Measurements from ENCODE around the gene LAG3. TPM values are rescaled to one million over a fixed set of nuclear protein-coding genes. Genes with fewer than 3 reads are reported as not detected.

LAG3 gene
- total and polyA plus RNA-seq, 10 of the 15 experiments (the other 5 are each of a cell fraction or from before 2014, with no cell fraction given): 0.52 to 4.2 (median 1.0) TPM; not detected in 1

GRCh38 chr12:6823182-6824084 lies 51.1 kb downstream of the LAG3 start:
- POLR2A ChIA-PET: interaction anchor here (0.9 kb wide), 1 partner anchor 69 kb away, joined by 3 read pairs; no protein-coding TSS in a partner anchor
- ATAC-seq (no peak), FAIRE-seq (no peak), DNase-seq (ENCODE audit: low read depth, low spot score) (no peak)
- RAD21 ChIA-PET (ENCODE audit: unreplicated experiment): interaction anchor here (1.4 kb wide), 1 partner anchor 31 kb away, joined by 4 read pairs; no protein-coding TSS in a partner anchor
- H4K20me1 ChIP-seq (ENCODE audit: control insufficient read depth, insufficient read depth): no peaks in the 10 kb centered on the region
- H3K9me3 ChIP-seq (replicated peaks; ENCODE audit: control insufficient read depth, insufficient read depth, low read length): no peaks in the 10 kb centered on the region
- H3K36me3 ChIP-seq (ENCODE audit: control insufficient read depth in 2 of 2, insufficient read depth in 2 of 2, low read length in 1 of 2): no peaks in the 10 kb centered on the region
- H3K9ac ChIP-seq (ENCODE audit: control insufficient read depth, insufficient read depth, low read length): no peak overlapping the region
- no peak overlapping the region for H2AFZ ChIP-seq (ENCODE audit: control insufficient read depth, low read depth, low read length)
- CTCF ChIA-PET: interaction anchor here (1.2 to 5.1 kb wide), 6 partner anchors 10 to 260 kb away, joined by 3 to 71 read pairs (median 12); partner anchors contain the start of gene MLF2
- no peaks in the 10 kb centered on the region for H3K79me2 ChIP-seq (ENCODE audit: control insufficient read depth, insufficient read depth, low read length)
- no peak overlapping the region for H3K4me3 ChIP-seq
- BruUV-seq (replicated peaks): no TSS peak
- peaks cover 17 to 23% of the 10 kb centered on the region in 2 experiments for H3K27me3 ChIP-seq (replicated peaks in 1 of 2; ENCODE audit: control insufficient read depth in 2 of 2, insufficient read depth in 2 of 2, low read length in 1 of 2)
- H3K27ac ChIP-seq (ENCODE audit: control insufficient read depth, insufficient read depth): no peak overlapping the region
- no peak for TF ChIP-seq KLF5 (IDR thresholded peaks at IDR 0.05; ENCODE audit: partially characterized antibody)
- TF ChIP-seq NBN (IDR thresholded peaks at IDR 0.05): no peak
- TF ChIP-seq PAX5 (IDR thresholded peaks at IDR 0.05; ENCODE audit: borderline replicate concordance, low read depth, low read length): no peak
- no peak for TF ChIP-seq SREBF1 (IDR thresholded peaks at IDR 0.05; ENCODE audit: low read length)
- TF ChIP-seq ZSCAN29 (IDR thresholded peaks at IDR 0.05): no peak
- intact Hi-C loops (cut with micrococcal nuclease; ENCODE audit: unreplicated experiment): loop anchor here (2.0 kb wide), 1 partner anchor 207 kb away; no protein-coding TSS in a partner anchor
- SMC1A ChIA-PET (ENCODE audit: uncharacterized antibody, unreplicated experiment): interaction anchor here (0.5 to 4.8 kb wide), 4 partner anchors 70 to 101 kb away, joined by 3 to 23 read pairs (median 4); partner anchors contain the start of gene MLF2
- no peaks in the 10 kb centered on the region; the same call in 1 of the 2 replicates for H3K4me1 ChIP-seq (ENCODE audit: control insufficient read depth, insufficient read depth, low read length)
- H3K4me2 ChIP-seq (ENCODE audit: control insufficient read depth, insufficient read depth): no peak overlapping the region
- 10% methylated on average over 8 of the region's 12 CpGs for WGBS (ENCODE audit: insufficient coverage, insufficient replicate concordance, low lambda C conversion rate, missing lambda C conversion rate)
- in situ Hi-C loops (cut with MboI): no loop called here

All from GM12878 (cell line).